HG03521 (cell line): ENCODE measurements around the gene LRP1B.

Experiments
- ATAC-seq: cut with Tn5 transposase; IDR thresholded peaks from one replicate; pipeline ENCODE4 v1.9.1; 2021; ENCODE audit warnings: mild to moderate bottlenecking, moderate library complexity; ENCODE audit not compliant: unreplicated experiment

LRP1B gene

DNA sequence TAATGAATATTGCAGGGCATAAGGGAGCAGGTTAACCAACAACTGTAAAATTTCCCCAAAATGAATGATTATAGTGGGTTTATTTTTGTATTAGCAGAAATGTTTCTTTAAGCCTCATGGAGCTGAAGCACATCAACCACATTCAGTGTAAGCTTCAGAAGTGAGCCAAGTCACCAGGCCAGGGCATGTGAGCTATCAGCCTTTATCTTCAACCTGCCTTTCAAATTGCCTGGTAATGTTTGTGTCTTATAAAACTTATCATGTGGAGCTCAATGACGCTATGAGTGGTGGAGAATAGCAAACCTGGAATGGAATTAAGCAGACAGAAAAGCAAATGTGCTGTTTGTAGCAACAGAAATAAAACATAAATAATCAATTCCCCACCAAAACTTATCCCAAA is 1068.4 kb downstream of the LRP1B start:
- no peak for ATAC-seq

DNA sequence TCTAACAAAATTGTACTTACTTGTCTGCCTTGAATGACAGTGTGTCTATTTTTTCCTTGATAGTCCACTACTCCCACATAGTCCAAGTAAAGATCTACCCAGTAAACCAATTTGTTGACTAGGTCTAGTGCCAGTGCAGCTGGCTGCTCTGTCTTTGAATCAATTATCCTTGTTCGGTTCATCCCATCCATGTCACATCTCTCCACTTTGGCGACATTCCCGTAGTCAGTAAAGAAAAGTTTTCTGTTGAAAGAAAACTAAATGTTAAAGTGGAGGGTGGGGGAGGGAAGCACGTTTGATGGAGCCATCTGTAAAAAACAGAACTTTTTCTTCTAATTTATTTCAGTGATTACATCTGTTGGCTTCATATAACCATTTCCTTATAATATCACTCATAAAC is 1068.8 kb downstream of the LRP1B start:
- no peak for ATAC-seq

DNA sequence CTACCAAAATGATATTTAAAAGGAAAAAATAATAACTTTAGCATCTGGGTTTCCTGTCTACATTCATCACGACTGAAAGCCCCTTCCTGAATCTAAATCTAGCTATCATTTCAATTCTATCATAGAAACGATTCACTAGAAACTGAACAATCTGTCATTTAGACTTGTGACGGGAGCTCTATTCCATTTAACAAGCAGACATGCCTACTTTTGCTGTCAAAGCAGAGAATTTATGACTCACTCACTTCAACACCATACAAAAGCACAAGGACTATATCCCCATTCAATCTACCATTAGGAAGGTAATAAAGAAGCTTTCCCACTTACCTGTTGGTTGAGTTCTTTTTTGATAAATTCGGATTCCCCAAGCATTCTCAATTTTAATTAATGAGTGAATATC is 1072.3 kb downstream of the LRP1B start:
- ATAC-seq = no peak

GRCh38 chr2:141055531-141055930 is 1075.3 kb downstream of the LRP1B start:
- no peak for ATAC-seq

- ATAC-seq = no peak
These were observed 1081.9 kb downstream of the LRP1B start for GRCh38 chr2:141048951-141049350.

- ATAC-seq = no peak
These were observed 1089.5 kb downstream of the LRP1B start for GRCh38 chr2:141041281-141041680.

DNA sequence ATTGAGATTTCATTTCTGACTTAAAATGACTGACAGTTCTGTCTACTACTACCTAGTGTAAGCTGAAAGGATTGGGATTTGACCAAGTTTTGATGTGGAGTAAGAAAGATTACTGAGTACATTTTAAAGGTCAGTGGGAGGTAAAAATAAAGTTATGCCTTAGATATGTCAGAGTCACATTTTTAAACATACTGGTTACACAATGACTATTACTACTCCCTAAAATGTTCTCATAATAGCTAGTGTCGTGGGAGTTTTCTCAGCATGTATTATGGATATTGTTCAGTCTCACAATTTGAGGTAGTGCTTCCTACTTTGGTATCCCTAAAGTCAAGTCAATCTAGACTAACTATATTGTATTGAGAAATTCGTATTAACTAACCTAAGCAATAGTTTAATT is 1092.5 kb downstream of the LRP1B start:
- ATAC-seq = no peak

GRCh38 chr2:141037361-141037760 is 1093.5 kb downstream of the LRP1B start:
- ATAC-seq = no peak

GRCh38 chr2:141035846-141036420 is 1094.9 kb downstream of the LRP1B start:
- ATAC-seq = no peak

DNA sequence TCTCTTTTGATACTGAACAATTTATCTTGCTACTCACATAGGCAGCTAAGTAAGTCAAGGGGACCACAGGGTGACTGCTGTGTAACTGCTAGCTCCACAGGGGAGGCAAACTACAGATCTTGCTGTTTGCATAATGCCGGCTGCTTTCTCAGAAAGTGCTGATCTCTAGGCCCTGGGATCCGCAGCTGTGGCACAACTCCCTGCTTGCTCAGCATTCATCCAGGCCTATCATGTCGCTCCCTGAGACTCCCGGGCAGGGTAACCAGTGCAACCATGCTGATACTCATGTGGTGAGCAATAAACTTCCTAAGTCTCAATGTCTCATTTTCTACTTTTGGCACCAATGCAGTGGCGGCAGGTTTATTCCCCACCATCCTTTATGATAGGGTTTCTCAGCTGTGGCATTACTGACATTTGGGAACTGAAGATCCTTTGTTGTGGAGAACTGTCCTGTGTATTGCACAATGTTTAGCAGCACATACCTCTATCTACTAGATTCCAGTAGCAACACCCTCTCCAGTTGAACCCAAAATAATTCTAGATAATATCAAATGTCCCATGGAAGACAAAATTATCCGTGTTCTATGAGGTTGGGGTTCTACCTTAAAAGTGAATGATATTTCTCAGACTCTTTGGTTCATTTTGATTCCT is 1101.3 kb downstream of the LRP1B start:
- no peak for ATAC-seq

- no peak for ATAC-seq
These were observed 1103.6 kb downstream of the LRP1B start for GRCh38 chr2:141027221-141027620.

DNA sequence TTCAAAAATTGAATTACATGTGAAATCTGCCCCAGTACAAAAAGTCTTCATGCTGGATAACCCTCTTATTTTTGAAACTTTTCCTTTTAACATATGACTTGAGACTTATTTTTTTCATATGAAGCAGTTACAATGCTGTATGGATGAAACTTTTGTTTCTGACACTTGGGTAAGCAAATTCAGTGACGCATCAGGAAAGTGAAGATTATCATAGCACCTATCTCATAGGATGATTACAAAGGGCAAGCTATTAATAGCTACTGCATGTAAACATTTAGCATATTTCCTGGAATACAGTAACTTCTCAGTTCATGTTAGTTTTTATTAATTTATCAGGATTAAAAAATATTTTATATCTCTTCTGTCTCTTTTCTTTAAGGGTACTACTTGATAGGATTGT is 1109.2 kb downstream of the LRP1B start:
- no peak for ATAC-seq

- ATAC-seq = no peak
These were observed 1109.7 kb downstream of the LRP1B start for GRCh38 chr2:141021109-141021508.

DNA sequence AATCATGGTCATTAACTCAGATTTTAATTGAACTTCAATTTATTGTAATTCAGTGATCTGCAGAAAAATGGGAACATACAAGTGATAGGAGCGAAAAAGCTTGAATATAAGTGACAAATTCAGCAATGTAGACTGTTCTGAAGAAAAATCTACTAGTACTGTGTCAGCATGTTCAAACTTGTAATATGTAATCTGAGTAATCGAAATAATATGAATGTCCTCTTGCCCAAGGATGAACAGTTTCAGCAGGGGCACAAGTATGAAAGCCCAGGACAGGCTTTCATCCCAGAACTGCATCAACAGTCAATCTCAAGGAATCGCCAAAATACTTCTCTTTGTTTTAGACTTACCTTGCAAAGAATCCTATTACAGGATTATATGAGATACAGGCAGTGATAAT is 1110.5 kb downstream of the LRP1B start:
- no peak for ATAC-seq

DNA sequence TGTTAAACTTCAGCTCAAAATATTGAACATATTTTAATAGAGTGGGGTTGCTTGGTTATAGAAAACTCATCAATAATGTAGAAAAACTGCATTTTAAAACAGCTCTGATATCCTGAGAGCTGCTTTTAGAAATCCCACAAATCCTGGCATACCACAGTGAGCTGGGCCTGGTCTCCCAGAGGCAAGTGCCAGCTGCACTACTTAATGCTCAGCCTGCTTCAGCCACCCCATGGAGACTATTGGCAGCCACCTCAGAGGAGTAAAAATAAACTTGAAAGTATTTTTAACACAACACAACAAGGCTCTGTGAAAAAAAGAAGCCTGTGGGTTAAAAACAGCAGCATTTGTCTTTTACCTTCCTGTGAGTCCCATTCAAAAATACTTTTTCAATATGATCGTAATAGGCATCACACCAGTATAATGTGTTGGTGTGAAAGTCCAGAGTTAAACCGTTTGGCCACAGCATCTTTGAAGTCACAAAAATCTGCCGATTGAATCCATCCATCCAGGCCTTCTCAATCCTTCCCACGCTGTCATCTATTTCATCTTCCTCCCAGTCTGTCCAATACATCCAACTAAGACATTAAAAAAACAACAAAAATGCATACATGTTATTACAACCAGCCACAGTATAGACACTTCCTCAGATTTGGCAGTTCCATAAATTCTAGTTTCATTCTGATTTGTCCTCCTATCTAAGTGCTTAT is 1115.3 kb downstream of the LRP1B start:
- ATAC-seq = no peak

- ATAC-seq = no peak
These were observed 1126.7 kb downstream of the LRP1B start for GRCh38 chr2:141003967-141004657.

- ATAC-seq = no peak
These were observed 1129.1 kb downstream of the LRP1B start for GRCh38 chr2:141001750-141002149.

- ATAC-seq = no peak
These were observed 1132.2 kb downstream of the LRP1B start for GRCh38 chr2:140998577-140998976.

DNA sequence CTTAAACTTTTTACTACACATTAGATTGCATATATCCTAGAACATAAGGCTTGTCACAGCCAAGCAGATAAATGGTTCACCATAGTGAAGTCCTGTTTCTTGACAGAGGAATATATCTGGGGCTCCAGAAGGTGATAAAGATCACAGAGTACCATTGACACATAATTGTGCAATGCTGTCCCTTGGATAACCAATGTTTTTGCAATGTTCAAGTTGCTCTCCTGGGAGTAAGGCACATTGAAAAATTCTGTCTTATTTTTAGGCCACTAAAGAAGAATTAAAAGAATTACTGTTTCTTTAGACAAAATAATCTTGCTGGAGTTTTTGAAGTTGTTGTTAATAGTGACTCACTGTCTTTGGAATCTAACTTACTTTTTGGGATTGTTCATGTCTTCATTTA is 1132.8 kb downstream of the LRP1B start:
- no peak for ATAC-seq

- ATAC-seq = no peak
These were observed 1136.0 kb downstream of the LRP1B start for GRCh38 chr2:140994856-140995255.

- no peak for ATAC-seq
These were observed 1140.4 kb downstream of the LRP1B start for GRCh38 chr2:140990416-140990815.

DNA sequence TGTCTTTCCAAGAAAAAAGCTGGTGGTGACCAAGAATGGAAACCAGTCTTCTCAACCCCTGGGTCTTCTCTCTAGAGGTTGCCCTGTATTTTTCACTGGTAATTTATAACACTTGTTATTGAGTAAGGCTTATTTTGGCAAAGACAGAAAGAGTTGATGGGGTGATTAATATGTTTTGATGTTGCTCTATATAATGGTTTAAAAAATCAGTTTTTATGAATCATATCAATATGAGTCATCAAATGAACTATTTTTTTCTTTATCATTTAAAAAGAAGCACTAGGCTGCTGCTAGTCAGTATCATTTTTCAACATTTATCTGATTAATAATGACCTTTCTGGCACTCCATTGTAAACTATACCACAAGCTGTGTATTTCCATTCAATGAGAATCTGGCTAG is 1142.2 kb downstream of the LRP1B start:
- no peak for ATAC-seq
